ENCODE results near the gene KCNJ8.
"Not testable (repeated sequence)": the region's sequence is repeated elsewhere in the genome, so short reads cannot be mapped to it uniquely, and the experiment has no call there.

KCNJ8 gene

DNA sequence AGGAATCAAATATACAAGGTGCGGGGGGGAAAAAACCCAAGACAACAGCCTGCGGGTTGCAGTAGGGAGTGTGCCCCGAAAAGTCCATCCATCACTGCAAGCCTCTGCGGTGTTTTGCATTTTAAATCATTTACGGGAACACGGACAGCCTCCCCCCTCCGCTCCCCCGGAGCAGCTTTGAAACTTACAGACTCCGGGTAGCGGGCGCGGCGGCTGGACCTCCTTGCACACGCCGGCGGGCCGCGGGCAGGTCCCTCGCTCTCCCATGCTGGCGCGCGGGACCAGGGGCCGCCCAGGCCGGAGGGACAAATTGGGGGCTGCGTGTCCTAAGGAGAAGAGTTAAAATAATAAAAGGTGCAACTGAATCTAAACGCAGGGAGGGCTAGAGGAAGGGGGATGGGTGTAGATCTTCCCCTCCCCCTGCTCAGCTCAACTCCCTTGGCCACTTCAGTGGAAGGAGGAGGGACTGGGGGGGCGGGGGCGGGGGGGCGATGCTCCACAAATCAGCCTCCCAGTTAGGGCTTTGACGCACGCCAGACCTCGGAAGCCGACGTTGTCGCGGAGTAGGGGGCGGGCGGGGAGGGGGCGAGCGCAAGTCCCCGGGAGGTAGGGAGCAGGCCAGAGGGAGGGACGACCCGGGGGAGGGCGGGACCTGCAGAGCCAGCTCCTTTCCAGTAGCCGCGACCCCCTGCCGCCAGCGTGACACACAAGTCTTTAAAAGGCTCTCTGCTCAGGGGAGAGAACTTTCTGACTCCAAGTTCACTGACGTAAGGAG is at the start of gene KCNJ8:
KCNJ8 (minus strand) TSS at position 349 of the 775 bp plus-strand sequence. CDS start 1,090 bp downstream, outside the sequence.
- no peak for DNase-seq (ENCODE audit: low spot score)
- no peaks in the 10 kb centered on the region for H3K9me3 Mint-ChIP-seq
- H3K4me1 Mint-ChIP-seq (ENCODE audit: low read depth), result peaks cover 5% of the 10 kb centered on the region
- peaks cover 51% of the 10 kb centered on the region for H3K27me3 Mint-ChIP-seq (ENCODE audit: low read depth)
- no peak within 1 kb of the TSS for H3K27ac Mint-ChIP-seq
- no peak within 1 kb of the TSS for H3K4me3 Mint-ChIP-seq
- no peaks in the 10 kb centered on the region for H3K36me3 Mint-ChIP-seq (ENCODE audit: low read depth)

DNA sequence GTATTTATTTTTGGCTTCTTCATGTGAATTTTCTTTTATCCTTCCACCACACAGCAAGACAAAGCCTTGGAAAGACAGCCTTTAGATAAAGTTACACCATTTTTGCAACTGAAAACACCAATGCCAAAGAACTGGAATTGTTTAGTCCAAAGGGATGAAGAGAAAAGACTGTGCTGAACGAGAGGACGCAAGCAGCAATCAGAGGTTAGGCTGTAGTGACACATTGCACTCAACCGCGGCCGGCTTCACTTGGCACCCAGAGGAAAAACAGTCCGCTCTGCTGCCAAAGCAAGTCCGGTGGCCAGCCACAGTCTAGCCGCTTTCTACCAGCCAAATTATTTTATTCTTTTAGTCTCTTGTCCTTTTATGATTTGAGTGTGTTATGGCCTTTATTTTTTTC is 49.1 kb upstream of the KCNJ8 start:
- no peaks in the 10 kb centered on the region for H3K4me1 Mint-ChIP-seq (ENCODE audit: low read depth)
- H3K27ac Mint-ChIP-seq, result no peak overlapping the region
- H3K4me3 Mint-ChIP-seq, result no peak overlapping the region
- H3K9me3 Mint-ChIP-seq, result no peaks in the 10 kb centered on the region
- DNase-seq (ENCODE audit: low spot score), result no peak
- no peaks in the 10 kb centered on the region for H3K27me3 Mint-ChIP-seq (ENCODE audit: low read depth)
- H3K36me3 Mint-ChIP-seq (ENCODE audit: low read depth), result no peaks in the 10 kb centered on the region

DNA sequence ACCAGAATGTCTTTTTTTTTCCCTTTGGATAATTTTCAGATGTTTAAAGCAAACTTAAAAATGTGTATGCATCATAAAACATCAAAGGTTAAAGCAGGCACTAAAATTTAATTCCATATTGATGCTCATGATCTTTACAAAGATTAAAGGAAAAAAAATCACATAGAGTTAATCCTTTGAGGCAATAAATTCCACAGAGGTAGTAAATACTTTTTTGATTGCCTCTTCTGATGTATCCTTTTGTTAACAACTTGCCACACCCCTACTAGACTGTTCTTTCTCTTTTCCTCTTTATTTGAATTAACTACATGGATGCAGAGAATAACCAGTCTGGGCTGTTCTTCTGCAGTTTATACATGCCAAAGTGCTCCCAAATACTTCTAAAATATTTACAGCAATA is 45.2 kb upstream of the KCNJ8 start:
- H3K9me3 Mint-ChIP-seq, result no peaks in the 10 kb centered on the region
- H3K4me1 Mint-ChIP-seq (ENCODE audit: low read depth), result no peaks in the 10 kb centered on the region
- no peak for DNase-seq (ENCODE audit: low spot score)
- no peak overlapping the region for H3K4me3 Mint-ChIP-seq
- H3K27ac Mint-ChIP-seq, result no peak overlapping the region
- no peaks in the 10 kb centered on the region for H3K27me3 Mint-ChIP-seq (ENCODE audit: low read depth)
- no peaks in the 10 kb centered on the region for H3K36me3 Mint-ChIP-seq (ENCODE audit: low read depth)

DNA sequence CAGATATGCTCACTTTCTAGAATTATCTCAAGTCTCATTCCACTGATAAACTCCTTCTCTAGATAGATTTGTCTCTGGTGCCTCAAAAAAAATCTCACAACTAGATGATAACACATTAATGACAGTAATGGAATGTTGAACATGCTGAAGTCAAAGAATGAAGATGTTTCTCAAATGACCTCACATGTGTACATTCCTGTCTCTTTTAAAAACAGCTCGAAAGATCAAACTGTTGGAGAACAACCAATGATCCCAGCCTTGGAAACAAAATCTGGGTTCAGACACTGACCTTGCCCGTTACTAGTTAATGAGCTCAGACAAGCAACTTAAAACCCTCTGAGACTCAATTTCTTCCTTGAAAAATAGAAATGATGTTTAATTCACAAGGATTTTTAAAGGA is 44.7 kb upstream of the KCNJ8 start:
- H3K9me3 Mint-ChIP-seq, result no peaks in the 10 kb centered on the region
- no peaks in the 10 kb centered on the region for H3K27me3 Mint-ChIP-seq (ENCODE audit: low read depth)
- H3K36me3 Mint-ChIP-seq (ENCODE audit: low read depth), result no peaks in the 10 kb centered on the region
- no peak for DNase-seq (ENCODE audit: low spot score)
- no peaks in the 10 kb centered on the region for H3K4me1 Mint-ChIP-seq (ENCODE audit: low read depth)
- no peak overlapping the region for H3K27ac Mint-ChIP-seq
- H3K4me3 Mint-ChIP-seq, result no peak overlapping the region

DNA sequence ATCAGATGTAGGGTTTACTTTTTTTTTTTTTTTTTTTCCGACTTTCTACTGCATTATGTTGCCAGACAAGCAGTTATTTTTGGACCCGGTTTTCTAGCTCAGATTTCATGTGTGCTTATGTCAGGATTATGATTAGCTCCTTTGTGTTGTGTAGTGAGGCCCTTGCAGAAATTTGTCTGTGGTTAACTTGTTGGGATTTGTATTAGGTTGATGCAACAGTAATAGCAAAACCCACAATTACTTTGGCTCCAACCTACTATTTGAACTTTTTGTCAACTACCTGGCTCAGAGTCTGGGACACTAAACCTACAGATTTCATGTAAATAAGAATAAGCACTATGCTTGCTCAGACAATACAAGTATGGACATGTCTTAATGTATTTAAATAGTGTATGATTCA is 44.1 kb upstream of the KCNJ8 start:
- Mint-ChIP-seq H3K4me1 (ENCODE audit: low read depth) (no peaks in the 10 kb centered on the region), H3K27ac (no peak overlapping the region), H3K27me3 (ENCODE audit: low read depth) (no peaks in the 10 kb centered on the region), H3K36me3 (ENCODE audit: low read depth) (no peaks in the 10 kb centered on the region), H3K4me3 (no peak overlapping the region), H3K9me3 (no peaks in the 10 kb centered on the region)
- DNase-seq (ENCODE audit: low spot score), result no peak

- no peaks in the 10 kb centered on the region for H3K9me3 Mint-ChIP-seq
- no peak for DNase-seq (ENCODE audit: low spot score)
- H3K36me3 Mint-ChIP-seq (ENCODE audit: low read depth), result no peaks in the 10 kb centered on the region
- no peaks in the 10 kb centered on the region for H3K27me3 Mint-ChIP-seq (ENCODE audit: low read depth)
- H3K27ac Mint-ChIP-seq, result no peak overlapping the region
- H3K4me3 Mint-ChIP-seq, result no peak overlapping the region
- no peaks in the 10 kb centered on the region for H3K4me1 Mint-ChIP-seq (ENCODE audit: low read depth)
These were observed 41.0 kb upstream of the KCNJ8 start for GRCh38 chr12:21815306-21816062.

GRCh38 chr12:21814814-21815213 is 40.3 kb upstream of the KCNJ8 start:
- no peak for DNase-seq (ENCODE audit: low spot score)
- H3K36me3 Mint-ChIP-seq (ENCODE audit: low read depth), result no peaks in the 10 kb centered on the region
- H3K9me3 Mint-ChIP-seq, result no peaks in the 10 kb centered on the region
- no peaks in the 10 kb centered on the region for H3K27me3 Mint-ChIP-seq (ENCODE audit: low read depth)
- no peak overlapping the region for H3K27ac Mint-ChIP-seq
- H3K4me3 Mint-ChIP-seq, result no peak overlapping the region
- H3K4me1 Mint-ChIP-seq (ENCODE audit: low read depth), result no peaks in the 10 kb centered on the region

- no peaks in the 10 kb centered on the region for H3K27me3 Mint-ChIP-seq (ENCODE audit: low read depth)
These were observed 39.8 kb upstream of the KCNJ8 start for GRCh38 chr12:21814327-21814726.

DNA sequence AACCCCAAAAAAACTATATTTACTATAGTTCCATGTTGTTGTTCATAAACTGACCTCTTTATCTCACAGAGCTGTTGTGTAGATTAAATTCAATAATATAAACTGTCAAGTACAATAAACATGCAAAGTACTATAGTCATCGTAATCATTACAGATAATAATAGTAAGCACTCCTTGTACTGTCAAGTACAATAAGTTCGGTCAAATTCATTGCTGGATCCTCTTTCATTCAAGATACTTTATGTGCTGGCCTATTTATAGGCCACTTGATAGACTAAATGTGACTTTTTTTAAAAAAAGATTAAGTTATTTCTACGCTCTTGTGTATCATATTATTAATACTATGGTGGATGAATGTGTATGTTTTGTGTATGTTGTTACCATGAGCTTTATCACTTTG is 39.2 kb upstream of the KCNJ8 start:
- Mint-ChIP-seq H3K4me3 (no peak overlapping the region), H3K36me3 (ENCODE audit: low read depth) (no peaks in the 10 kb centered on the region), H3K27ac (no peak overlapping the region), H3K9me3 (no peaks in the 10 kb centered on the region), H3K4me1 (ENCODE audit: low read depth) (no peaks in the 10 kb centered on the region), H3K27me3 (ENCODE audit: low read depth) (no peaks in the 10 kb centered on the region)
- no peak for DNase-seq (ENCODE audit: low spot score)

More at GRCh38 chr12:21814327-21814726, 39.8 kb upstream of the KCNJ8 start:
- no peak for DNase-seq (ENCODE audit: low spot score)
- Mint-ChIP-seq H3K36me3 (ENCODE audit: low read depth) (no peaks in the 10 kb centered on the region), H3K4me3 (no peak overlapping the region), H3K9me3 (no peaks in the 10 kb centered on the region), H3K4me1 (ENCODE audit: low read depth) (no peaks in the 10 kb centered on the region), H3K27ac (no peak overlapping the region)

GRCh38 chr12:21813125-21813524 is 38.6 kb upstream of the KCNJ8 start:
- Mint-ChIP-seq H3K4me3 (no peak overlapping the region), H3K27ac (no peak overlapping the region), H3K27me3 (ENCODE audit: low read depth) (no peaks in the 10 kb centered on the region), H3K9me3 (no peaks in the 10 kb centered on the region), H3K4me1 (ENCODE audit: low read depth) (no peaks in the 10 kb centered on the region), H3K36me3 (ENCODE audit: low read depth) (no peaks in the 10 kb centered on the region)
- DNase-seq (ENCODE audit: low spot score), result no peak

- H3K9me3 Mint-ChIP-seq; DNase-seq (ENCODE audit: low spot score); H3K36me3 Mint-ChIP-seq (ENCODE audit: low read depth); H3K4me1 Mint-ChIP-seq (ENCODE audit: low read depth); H3K4me3 Mint-ChIP-seq; H3K27me3 Mint-ChIP-seq (ENCODE audit: low read depth); H3K27ac Mint-ChIP-seq: not testable (repeated sequence)
These were observed 37.8 kb upstream of the KCNJ8 start for GRCh38 chr12:21812340-21812739.

GRCh38 chr12:21809100-21809499 is 34.6 kb upstream of the KCNJ8 start:
- no peaks in the 10 kb centered on the region for H3K36me3 Mint-ChIP-seq (ENCODE audit: low read depth)
- H3K9me3 Mint-ChIP-seq, result no peaks in the 10 kb centered on the region
- no peak for DNase-seq (ENCODE audit: low spot score)
- no peak overlapping the region for H3K4me3 Mint-ChIP-seq
- no peak overlapping the region for H3K27ac Mint-ChIP-seq
- no peaks in the 10 kb centered on the region for H3K27me3 Mint-ChIP-seq (ENCODE audit: low read depth)
- no peaks in the 10 kb centered on the region for H3K4me1 Mint-ChIP-seq (ENCODE audit: low read depth)

- no peak overlapping the region for H3K4me3 Mint-ChIP-seq
- no peaks in the 10 kb centered on the region for H3K9me3 Mint-ChIP-seq
- H3K4me1 Mint-ChIP-seq (ENCODE audit: low read depth), result no peaks in the 10 kb centered on the region
- no peak for DNase-seq (ENCODE audit: low spot score)
- H3K27ac Mint-ChIP-seq, result no peak overlapping the region
- no peaks in the 10 kb centered on the region for H3K36me3 Mint-ChIP-seq (ENCODE audit: low read depth)
- H3K27me3 Mint-ChIP-seq (ENCODE audit: low read depth), result no peaks in the 10 kb centered on the region
These were observed 31.7 kb upstream of the KCNJ8 start for GRCh38 chr12:21806255-21806654.

DNA sequence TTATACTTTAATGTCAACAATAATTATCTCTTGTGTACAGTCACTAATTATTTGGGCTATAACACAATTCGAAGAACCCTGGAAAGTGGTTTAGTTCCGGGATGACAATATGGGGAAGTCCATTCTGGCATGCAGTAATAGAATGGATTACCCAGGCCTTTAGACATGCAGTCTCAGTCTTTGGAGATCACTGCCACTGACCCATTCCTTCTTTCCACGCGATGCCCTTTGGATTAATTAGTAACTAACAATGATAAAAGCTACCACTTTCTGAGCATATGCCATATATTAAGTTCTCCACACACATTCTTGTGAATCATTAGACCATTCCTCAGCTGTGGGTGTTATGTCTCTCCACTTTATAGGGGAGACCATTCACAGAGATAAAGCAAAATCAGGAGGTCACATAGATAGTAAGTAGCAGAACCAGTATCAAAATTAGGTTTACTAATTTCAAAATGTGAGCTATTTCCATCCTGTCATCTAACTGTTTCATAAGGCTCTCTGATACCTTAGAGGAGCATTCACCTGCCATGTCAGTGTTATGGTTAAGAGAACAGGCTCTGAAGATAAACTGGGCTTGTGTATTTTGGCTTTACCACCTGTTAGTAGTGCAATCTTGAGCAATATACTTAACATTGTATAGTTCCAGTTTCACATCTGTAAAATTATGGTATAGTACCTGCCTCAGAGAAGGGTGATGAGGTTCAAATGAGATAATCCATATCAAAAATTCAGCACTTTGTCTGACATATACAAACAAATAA is 27.2 kb upstream of the KCNJ8 start:
- Mint-ChIP-seq H3K27ac (no peak overlapping the region), H3K27me3 (ENCODE audit: low read depth) (no peaks in the 10 kb centered on the region), H3K4me1 (ENCODE audit: low read depth) (no peaks in the 10 kb centered on the region), H3K36me3 (ENCODE audit: low read depth) (no peaks in the 10 kb centered on the region), H3K4me3 (no peak overlapping the region), H3K9me3 (no peaks in the 10 kb centered on the region)
- no peak for DNase-seq (ENCODE audit: low spot score)
